Measurements from ENCODE around the gene OR2J2. TPM values are rescaled to one million over a fixed set of nuclear protein-coding genes. Genes with fewer than 3 reads are reported as not detected.
"Not testable (repeated sequence)": the region's sequence is repeated elsewhere in the genome, so short reads cannot be mapped to it uniquely, and the experiment has no call there.

The OR2J2 gene
- polyA plus RNA-seq, 3 donors = not detected

DNA sequence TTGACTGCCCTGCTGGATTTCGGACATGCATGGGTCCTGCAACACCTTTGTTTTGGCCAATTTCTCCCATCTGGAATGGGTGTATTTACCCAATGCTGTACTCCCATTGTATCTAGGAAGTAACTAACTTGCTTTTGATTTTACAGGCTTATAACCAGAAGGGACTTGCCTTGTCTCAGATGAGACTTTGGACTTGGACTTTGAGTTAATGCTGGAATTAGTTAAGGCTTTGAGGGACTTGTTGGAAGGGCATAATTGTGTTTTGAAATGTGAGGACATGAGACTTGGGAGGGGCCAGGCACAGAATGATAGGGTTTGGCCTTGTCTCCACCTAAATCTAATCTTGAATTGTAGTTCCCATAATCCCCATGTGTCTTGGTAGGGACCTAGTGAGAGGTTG is 47.3 kb downstream of the OR2J2 start:
- DNase-seq (ENCODE audit: low read depth in 3 of 3, low spot score in 2 of 3) = not testable (repeated sequence)

Other genes starting within 250 kb of the OR2J2 start
- 10 to 100 TPM; 70.2 to 75.6 (median 70.4) TPM for gene TRIM27, start 246.9 kb upstream of the OR2J2 start, polyA plus RNA-seq (ENCODE audit: insufficient read length in 3 of 3)
- 1 to 10 TPM; 6.3 to 8.0 (median 6.5) TPM for gene ZNF311, start 165.6 kb upstream of the OR2J2 start, polyA plus RNA-seq (ENCODE audit: insufficient read length in 3 of 3)
- gene OR2W1, start 125.7 kb upstream of the OR2J2 start, polyA plus RNA-seq (ENCODE audit: insufficient read length in 3 of 3) = not detected
- gene OR2B3, start 83.6 kb upstream of the OR2J2 start, polyA plus RNA-seq (ENCODE audit: insufficient read length in 3 of 3) = not detected
- not detected for gene OR2J1, start 71.4 kb upstream of the OR2J2 start, polyA plus RNA-seq (ENCODE audit: insufficient read length in 3 of 3)
- not detected for gene OR2J3, start 62.8 kb upstream of the OR2J2 start, polyA plus RNA-seq (ENCODE audit: insufficient read length in 3 of 3)
- gene OR14J1, start 130.8 kb downstream of the OR2J2 start, polyA plus RNA-seq (ENCODE audit: insufficient read length in 3 of 3) = under 1 TPM; 0.04 to 0.08 (median 0.06) TPM
- not detected for gene OR5V1, start 198.0 kb downstream of the OR2J2 start, polyA plus RNA-seq (ENCODE audit: insufficient read length in 3 of 3)
- not detected for gene OR12D3, start 204.4 kb downstream of the OR2J2 start, polyA plus RNA-seq (ENCODE audit: insufficient read length in 3 of 3)
- gene OR12D2, start 224.7 kb downstream of the OR2J2 start, polyA plus RNA-seq (ENCODE audit: insufficient read length in 3 of 3) = not detected
- not detected for gene OR12D1, start 244.0 kb downstream of the OR2J2 start, polyA plus RNA-seq (ENCODE audit: insufficient read length in 3 of 3)